Ascending aorta (tissue), 2 donors: ENCODE measurements around the gene SLC35E1. TPM values are rescaled to one million over a fixed set of nuclear protein-coding genes. Genes with fewer than 3 reads are reported as not detected.

Source experiments
- DNase-seq, 2 donors: peaks; one replicate each; pipeline ENCODE4 v3.0.0-alpha.2; 2019; ENCODE audit warnings: low spot score in 2 of 2
- H3K27ac ChIP-seq, 2 donors: fragments of 200-600 bp; sonication (generic); one replicate each; pipeline ENCODE4 v1.5.1; 2016 to 2017; ENCODE audit warnings: mild to moderate bottlenecking in 1 of 2
- H3K27me3 ChIP-seq: fragments of 200-600 bp; sonication (generic); one replicate; pipeline ENCODE4 v1.5.1; 2017
- H3K36me3 ChIP-seq, 2 donors: fragments of 200-600 bp; sonication (generic); one replicate each; pipeline ENCODE4 v1.5.1; 2016
- H3K4me1 ChIP-seq, 2 donors: fragments of 200-600 bp; sonication (generic); one replicate each; pipeline ENCODE4 v1.5.1; 2016 to 2017; ENCODE audit warnings: mild to moderate bottlenecking in 1 of 2
- H3K4me3 ChIP-seq, 2 donors: fragments of 200-600 bp; sonication (generic); one replicate each; pipeline ENCODE4 v1.5.1; 2016 to 2017; ENCODE audit warnings: mild to moderate bottlenecking in 1 of 2
- H3K9me3 ChIP-seq, 2 donors: fragments of 200-600 bp; sonication (generic); one replicate each; pipeline ENCODE4 v1.5.1; 2016
- intact Hi-C: fragments of 100-400 bp; cut with DNase I; formaldehyde crosslinking; loops from one replicate; pipeline ENCODE4 v1.15.1; 2023
- total RNA-seq: library from RNA; depleted of rRNA; stranded (reverse); fragments of >200 nt; gene quantifications from one replicate; pipeline ENCODE4 v1.1.0, GENCODE V29; 2016
- TF ChIP-seq, protein P1 (sequence below), 3 experiments: fragments of 200-600 bp in 2 of 3; fragments of 450-650 bp in 1 of 3; sonication (generic) in 2 of 3; IDR thresholded peaks; one replicate each; pipeline ENCODE4 v1.5.1; 2016 to 2019; ENCODE audit warnings: antibody characterized with exemption in 3 of 3, mild to moderate bottlenecking in 1 of 3, moderate library complexity in 1 of 3

Gene SLC35E1
- total RNA-seq, 1 donor from 2014 or later: 56.3 TPM

DNA sequence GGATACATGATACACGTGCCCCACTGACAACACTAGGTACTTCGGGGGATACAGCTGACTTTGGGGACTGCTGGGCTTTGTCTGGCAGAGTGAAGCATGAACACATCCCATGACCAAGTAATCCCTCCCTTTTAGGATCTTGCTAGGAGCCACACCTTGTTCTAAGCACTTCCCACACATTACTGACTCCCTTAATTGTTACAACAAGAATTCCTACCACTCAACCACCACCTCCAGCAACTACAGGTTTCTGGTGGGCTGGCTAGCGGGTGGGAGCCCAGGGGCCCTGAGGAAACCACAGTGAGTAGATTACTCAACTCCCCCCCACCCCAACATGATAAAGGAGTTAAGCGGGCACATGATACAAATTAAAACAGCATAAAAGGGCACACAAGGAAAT is 7.2 kb upstream of the SLC35E1 start:
- no peaks in the 10 kb centered on the region for H3K9me3 ChIP-seq
- no peak for DNase-seq
- no peaks in the 10 kb centered on the region for H3K27me3 ChIP-seq
- intact Hi-C loops: no loop called here
- H3K36me3 ChIP-seq: peaks cover 33 to 55% of the 10 kb centered on the region in 2 donors
- no peak overlapping the region for H3K4me3 ChIP-seq
- peaks cover 8 to 11% of the 10 kb centered on the region in 2 donors for H3K4me1 ChIP-seq
- no peak overlapping the region for H3K27ac ChIP-seq
- TF ChIP-seq, protein P1, sequence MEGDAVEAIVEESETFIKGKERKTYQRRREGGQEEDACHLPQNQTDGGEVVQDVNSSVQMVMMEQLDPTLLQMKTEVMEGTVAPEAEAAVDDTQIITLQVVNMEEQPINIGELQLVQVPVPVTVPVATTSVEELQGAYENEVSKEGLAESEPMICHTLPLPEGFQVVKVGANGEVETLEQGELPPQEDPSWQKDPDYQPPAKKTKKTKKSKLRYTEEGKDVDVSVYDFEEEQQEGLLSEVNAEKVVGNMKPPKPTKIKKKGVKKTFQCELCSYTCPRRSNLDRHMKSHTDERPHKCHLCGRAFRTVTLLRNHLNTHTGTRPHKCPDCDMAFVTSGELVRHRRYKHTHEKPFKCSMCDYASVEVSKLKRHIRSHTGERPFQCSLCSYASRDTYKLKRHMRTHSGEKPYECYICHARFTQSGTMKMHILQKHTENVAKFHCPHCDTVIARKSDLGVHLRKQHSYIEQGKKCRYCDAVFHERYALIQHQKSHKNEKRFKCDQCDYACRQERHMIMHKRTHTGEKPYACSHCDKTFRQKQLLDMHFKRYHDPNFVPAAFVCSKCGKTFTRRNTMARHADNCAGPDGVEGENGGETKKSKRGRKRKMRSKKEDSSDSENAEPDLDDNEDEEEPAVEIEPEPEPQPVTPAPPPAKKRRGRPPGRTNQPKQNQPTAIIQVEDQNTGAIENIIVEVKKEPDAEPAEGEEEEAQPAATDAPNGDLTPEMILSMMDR (IDR thresholded peaks at IDR 0.05): no peak

DNA sequence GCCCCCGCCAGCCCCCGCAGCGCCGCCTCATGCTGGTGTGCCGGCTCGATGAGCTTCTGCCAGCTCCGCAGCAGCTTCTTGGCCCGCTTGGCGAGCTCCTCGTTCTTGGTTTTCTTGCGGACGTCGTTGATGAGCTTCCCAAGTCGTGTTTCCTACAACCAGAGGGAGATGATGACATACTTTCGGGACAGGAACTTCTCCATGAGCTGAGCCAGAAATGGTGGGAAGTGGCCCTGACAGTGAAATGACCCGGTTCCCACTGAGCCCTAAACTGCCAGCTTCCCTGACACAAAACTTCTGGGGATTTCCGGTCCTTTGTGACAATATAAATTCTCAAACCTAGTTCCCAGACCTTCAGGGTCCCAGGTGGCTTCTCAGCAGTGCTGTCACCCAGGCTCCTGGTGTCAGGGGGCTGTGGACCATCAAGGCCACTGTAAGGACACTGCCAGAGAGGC is 5.3 kb upstream of the SLC35E1 start:
- intact Hi-C loops: no loop called here
- TF ChIP-seq, protein P1 (IDR thresholded peaks at IDR 0.05): no peak
- Histone ChIP-seq H3K27ac (no peak overlapping the region), H3K4me1 (peaks cover 12 to 13% of the 10 kb centered on the region in 2 donors), H3K27me3 (no peaks in the 10 kb centered on the region), H3K36me3 (peaks cover 33 to 55% of the 10 kb centered on the region in 2 donors), H3K4me3 (no peak overlapping the region), H3K9me3 (no peaks in the 10 kb centered on the region)
- DNase-seq: no peak

- Histone ChIP-seq H3K4me3 (no peak overlapping the region), H3K27ac (no peak overlapping the region), H3K4me1 (peaks cover 12 to 13% of the 10 kb centered on the region in 2 donors), H3K9me3 (no peaks in the 10 kb centered on the region), H3K36me3 (peaks cover 33 to 53% of the 10 kb centered on the region in 2 donors), H3K27me3 (no peaks in the 10 kb centered on the region)
- TF ChIP-seq, protein P1 (IDR thresholded peaks at IDR 0.05): no peak
- intact Hi-C loops: no loop called here
- DNase-seq: no peak
Measured at GRCh38 chr19:16576690-16577530, 4.7 kb upstream of the SLC35E1 start.

DNA sequence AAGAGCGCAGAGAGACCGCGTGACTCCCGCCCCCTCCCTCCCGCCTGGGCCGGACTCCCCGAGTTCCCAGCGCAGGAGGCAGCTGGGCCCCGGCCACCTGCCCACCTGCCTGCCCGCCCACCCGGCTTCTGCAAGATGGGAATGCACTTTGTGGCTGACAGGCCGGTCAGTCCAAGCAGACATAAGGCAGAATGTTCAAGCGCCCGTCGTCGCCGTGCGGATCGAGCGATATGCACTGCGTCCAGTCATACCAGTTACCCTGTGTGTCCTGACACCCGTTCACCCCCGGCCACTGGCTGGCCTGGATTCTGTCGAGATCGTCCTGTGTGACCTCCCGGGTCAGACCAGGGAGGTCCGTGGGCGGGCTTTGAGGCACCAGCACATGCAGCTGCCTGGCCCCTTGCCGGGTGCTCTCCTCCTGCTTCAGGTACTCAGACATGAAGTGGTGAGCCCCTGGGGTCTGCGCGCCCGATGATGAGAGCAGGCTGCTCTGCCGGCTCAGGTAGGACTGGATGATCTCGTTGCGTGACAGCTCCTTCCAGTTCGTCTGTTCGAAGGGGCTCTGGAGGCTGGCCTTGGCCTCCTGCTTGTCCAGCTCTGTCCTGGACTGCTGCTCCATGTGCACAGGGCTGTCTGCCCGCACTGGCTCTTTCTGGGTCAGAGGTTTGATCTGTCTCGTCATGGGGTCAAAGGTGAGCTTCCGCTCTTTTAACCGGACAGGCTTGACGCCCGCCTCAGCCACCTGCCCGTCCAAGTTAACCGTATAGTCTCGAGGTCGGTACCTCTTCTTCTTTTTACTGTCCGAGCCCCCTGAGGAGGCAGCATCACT is 3.9 kb upstream of the SLC35E1 start:
- Histone ChIP-seq H3K4me3 (no peak overlapping the region), H3K36me3 (peaks cover 33 to 48% of the 10 kb centered on the region in 2 donors), H3K27ac (no peak overlapping the region), H3K9me3 (no peaks in the 10 kb centered on the region), H3K4me1 (peaks cover 14 to 20% of the 10 kb centered on the region in 2 donors), H3K27me3 (no peaks in the 10 kb centered on the region)
- no peak for DNase-seq
- TF ChIP-seq, protein P1 (IDR thresholded peaks at IDR 0.05): no peak
- intact Hi-C loops: no loop called here

GRCh38 chr19:16575282-16575681 is 3.1 kb upstream of the SLC35E1 start:
- Histone ChIP-seq H3K36me3 (peaks cover 33 to 45% of the 10 kb centered on the region in 2 donors), H3K4me1 (peaks cover 14 to 21% of the 10 kb centered on the region in 2 donors), H3K27ac (no peak overlapping the region), H3K27me3 (no peaks in the 10 kb centered on the region), H3K4me3 (no peak overlapping the region), H3K9me3 (no peaks in the 10 kb centered on the region)
- intact Hi-C loops: no loop called here
- TF ChIP-seq, protein P1 (IDR thresholded peaks at IDR 0.05): no peak
- no peak for DNase-seq
